ENCODE data around the gene S100A6. TPM values are rescaled to one million over a fixed set of nuclear protein-coding genes. Genes with fewer than 3 reads are reported as not detected.

The S100A6 gene
- total and polyA plus RNA-seq, 2 experiments from 2014 or later = 683 to 2,862 TPM

- no peaks in the 10 kb centered on the region for H4K20me1 ChIP-seq (ENCODE audit: insufficient read depth)
- WGBS, 2 experiments (ENCODE audit: low coverage in 1 of 2, low lambda C conversion rate in 2 of 2, missing lambda C conversion rate in 2 of 2) = 86 to 88% methylated on average over 1 of the region's 1 CpG
- no peak overlapping the region for H3K4me2 ChIP-seq (ENCODE audit: unreplicated experiment)
- H3K9ac ChIP-seq = no peak overlapping the region
- H3K4me1 ChIP-seq (ENCODE audit: insufficient read depth) = peaks cover 17% of the 10 kb centered on the region
- DNase-seq = no peak
- no peak overlapping the region for H3K4me3 ChIP-seq
- no peaks in the 10 kb centered on the region for H3K27me3 ChIP-seq (replicated peaks; ENCODE audit: insufficient read depth)
- H3K36me3 ChIP-seq (ENCODE audit: low read depth) = no peaks in the 10 kb centered on the region
- H3K79me2 ChIP-seq (ENCODE audit: insufficient read depth) = no peaks in the 10 kb centered on the region
- H3K9me2 ChIP-seq (ENCODE audit: insufficient read depth) = no peaks in the 10 kb centered on the region
- H3K27ac ChIP-seq = no peak overlapping the region
- no peaks in the 10 kb centered on the region for H3K9me3 ChIP-seq (ENCODE audit: low read depth)
- in situ Hi-C loops (cut with MboI) = no loop called here
- H3F3A ChIP-seq (ENCODE audit: insufficient read depth) = peaks cover 19% of the 10 kb centered on the region
- H2AFZ ChIP-seq = no peak overlapping the region
- no peak for TF ChIP-seq EZH2phosphoT487 (IDR thresholded peaks at IDR 0.05; ENCODE audit: insufficient read depth, low read depth)
- TF ChIP-seq EZH2 (IDR thresholded peaks at IDR 0.05; ENCODE audit: insufficient read depth, poor library complexity, severe bottlenecking) = no peak
Observed at GRCh38 chr1:153556348-153556747, 20.6 kb upstream of the S100A6 start.

GRCh38 chr1:153553830-153554541 is 18.2 kb upstream of the S100A6 start:
- Histone ChIP-seq H3K36me3 (ENCODE audit: low read depth) (no peaks in the 10 kb centered on the region), H3K4me3 (no peak overlapping the region), H3K9me2 (ENCODE audit: insufficient read depth) (no peaks in the 10 kb centered on the region), H2AFZ (peak overlapping the region; percentile 53), H3K9me3 (ENCODE audit: low read depth) (no peaks in the 10 kb centered on the region), H3K27ac (peak overlapping the region; percentile 64), H3K4me2 (ENCODE audit: unreplicated experiment) (peak overlapping the region; percentile 21), H3K9ac (peak overlapping the region; percentile 45), H3F3A (ENCODE audit: insufficient read depth) (peaks cover 19% of the 10 kb centered on the region), H3K4me1 (ENCODE audit: insufficient read depth) (peaks cover 28% of the 10 kb centered on the region), H3K79me2 (ENCODE audit: insufficient read depth) (no peaks in the 10 kb centered on the region), H3K27me3 (replicated peaks; ENCODE audit: insufficient read depth) (no peaks in the 10 kb centered on the region), H4K20me1 (ENCODE audit: insufficient read depth) (no peaks in the 10 kb centered on the region)
- TF ChIP-seq EZH2phosphoT487 (IDR thresholded peaks at IDR 0.05; ENCODE audit: insufficient read depth, low read depth) (no peak), EZH2 (IDR thresholded peaks at IDR 0.05; ENCODE audit: insufficient read depth, poor library complexity, severe bottlenecking) (no peak)
- in situ Hi-C loops (cut with MboI) = no loop called here
- 35 to 41% methylated on average over 2 of the region's 2 CpGs for WGBS, 2 experiments (ENCODE audit: low coverage in 1 of 2, low lambda C conversion rate in 2 of 2, missing lambda C conversion rate in 2 of 2)
- peak; percentile 56 for DNase-seq

DNA sequence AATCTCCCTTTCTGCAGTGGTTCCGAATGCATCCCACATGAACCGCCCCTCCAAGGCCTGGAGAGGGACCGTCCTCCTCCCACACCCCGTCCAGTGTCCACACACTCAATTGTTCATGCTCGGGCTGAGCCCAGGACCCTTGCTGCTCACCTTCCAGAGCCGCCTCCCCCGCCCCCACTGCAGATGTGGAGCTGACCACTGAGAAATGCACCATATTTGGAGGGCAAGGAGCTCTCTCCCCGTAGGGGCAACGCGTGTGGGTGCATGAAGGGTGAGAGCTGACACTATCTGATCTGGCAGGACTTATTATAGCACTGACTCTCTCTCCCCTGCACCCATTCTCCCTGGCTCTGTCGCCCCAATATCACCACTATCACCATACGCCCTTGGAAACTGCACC is 17.3 kb upstream of the S100A6 start:
- no peaks in the 10 kb centered on the region for H3K9me2 ChIP-seq (ENCODE audit: insufficient read depth)
- H3F3A ChIP-seq (ENCODE audit: insufficient read depth) = peaks cover 19% of the 10 kb centered on the region
- no peaks in the 10 kb centered on the region for H3K27me3 ChIP-seq (replicated peaks; ENCODE audit: insufficient read depth)
- no peaks in the 10 kb centered on the region for H3K79me2 ChIP-seq (ENCODE audit: insufficient read depth)
- peaks cover 37% of the 10 kb centered on the region for H3K4me1 ChIP-seq (ENCODE audit: insufficient read depth)
- no peaks in the 10 kb centered on the region for H3K9me3 ChIP-seq (ENCODE audit: low read depth)
- 83 to 84% methylated on average over 12 of the region's 12 CpGs for WGBS, 2 experiments (ENCODE audit: low coverage in 1 of 2, low lambda C conversion rate in 2 of 2, missing lambda C conversion rate in 2 of 2)
- DNase-seq = no peak
- H4K20me1 ChIP-seq (ENCODE audit: insufficient read depth) = no peaks in the 10 kb centered on the region
- peak overlapping the region; percentile 45; the same call in 1 of the 2 replicates for H3K9ac ChIP-seq
- TF ChIP-seq EZH2phosphoT487 (IDR thresholded peaks at IDR 0.05; ENCODE audit: insufficient read depth, low read depth) (no peak), EZH2 (IDR thresholded peaks at IDR 0.05; ENCODE audit: insufficient read depth, poor library complexity, severe bottlenecking) (no peak)
- no peak overlapping the region for H2AFZ ChIP-seq
- H3K27ac ChIP-seq = peak overlapping the region; percentile 64; the same call in 1 of the 2 replicates
- H3K36me3 ChIP-seq (ENCODE audit: low read depth) = no peaks in the 10 kb centered on the region
- in situ Hi-C loops (cut with MboI) = no loop called here
- H3K4me3 ChIP-seq = no peak overlapping the region
- H3K4me2 ChIP-seq (ENCODE audit: unreplicated experiment) = peak overlapping the region; percentile 21

DNA sequence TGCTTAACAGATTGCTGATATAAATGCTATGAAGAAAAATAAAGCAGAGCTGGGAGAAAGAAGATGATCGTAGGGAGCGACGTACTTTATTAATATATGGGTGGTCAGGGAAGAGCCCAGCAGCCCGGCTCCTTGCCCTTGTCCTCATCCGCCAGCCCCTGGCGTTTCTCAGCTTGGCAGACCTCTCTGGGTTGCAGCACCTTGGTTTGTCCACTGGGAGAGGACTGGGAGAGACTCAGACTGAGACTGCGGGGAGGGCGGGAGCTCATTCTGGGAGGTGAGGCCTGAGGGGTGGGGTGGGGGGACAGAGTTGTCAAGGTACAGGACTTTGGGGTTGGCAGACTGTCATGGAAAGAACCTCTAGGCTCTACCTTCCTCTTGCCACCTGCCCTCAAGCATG is 16.5 kb upstream of the S100A6 start:
- WGBS, 2 experiments (ENCODE audit: low coverage in 1 of 2, low lambda C conversion rate in 2 of 2, missing lambda C conversion rate in 2 of 2) = 90 to 92% methylated on average over 8 of the region's 8 CpGs
- DNase-seq = no peak
- H2AFZ ChIP-seq = no peak overlapping the region
- in situ Hi-C loops (cut with MboI) = no loop called here
- H3F3A ChIP-seq (ENCODE audit: insufficient read depth) = peaks cover 19% of the 10 kb centered on the region
- H3K27ac ChIP-seq = no peak overlapping the region
- H3K79me2 ChIP-seq (ENCODE audit: insufficient read depth) = no peaks in the 10 kb centered on the region
- no peak overlapping the region for H3K9ac ChIP-seq
- H3K36me3 ChIP-seq (ENCODE audit: low read depth) = no peaks in the 10 kb centered on the region
- H3K4me1 ChIP-seq (ENCODE audit: insufficient read depth) = peaks cover 45% of the 10 kb centered on the region
- no peak overlapping the region for H3K4me2 ChIP-seq (ENCODE audit: unreplicated experiment)
- H3K27me3 ChIP-seq (replicated peaks; ENCODE audit: insufficient read depth) = no peaks in the 10 kb centered on the region
- no peaks in the 10 kb centered on the region for H3K9me3 ChIP-seq (ENCODE audit: low read depth)
- no peaks in the 10 kb centered on the region for H3K9me2 ChIP-seq (ENCODE audit: insufficient read depth)
- TF ChIP-seq EZH2 (IDR thresholded peaks at IDR 0.05; ENCODE audit: insufficient read depth, poor library complexity, severe bottlenecking) = no peak
- no peak for TF ChIP-seq EZH2phosphoT487 (IDR thresholded peaks at IDR 0.05; ENCODE audit: insufficient read depth, low read depth)
- no peak overlapping the region for H3K4me3 ChIP-seq
- H4K20me1 ChIP-seq (ENCODE audit: insufficient read depth) = no peaks in the 10 kb centered on the region
